ENCODE results near the gene PSKH1. TPM values are rescaled to one million over a fixed set of nuclear protein-coding genes. Genes with fewer than 3 reads are reported as not detected.

Gene PSKH1
- polyA plus RNA-seq, 1 donor from 2014 or later: 3.8 TPM

- no peaks in the 10 kb centered on the region for H4K20me1 ChIP-seq (ENCODE audit: insufficient read depth)
- peaks cover 70% of the 10 kb centered on the region for H3K79me2 ChIP-seq (replicated peaks; ENCODE audit: insufficient read depth, low read length)
- no peaks in the 10 kb centered on the region for H3F3A ChIP-seq (ENCODE audit: insufficient read depth, low read length, poor library complexity, severe bottlenecking)
Observed at GRCh38 chr16:67853670-67854069, 39.4 kb upstream of the PSKH1 start.

DNA sequence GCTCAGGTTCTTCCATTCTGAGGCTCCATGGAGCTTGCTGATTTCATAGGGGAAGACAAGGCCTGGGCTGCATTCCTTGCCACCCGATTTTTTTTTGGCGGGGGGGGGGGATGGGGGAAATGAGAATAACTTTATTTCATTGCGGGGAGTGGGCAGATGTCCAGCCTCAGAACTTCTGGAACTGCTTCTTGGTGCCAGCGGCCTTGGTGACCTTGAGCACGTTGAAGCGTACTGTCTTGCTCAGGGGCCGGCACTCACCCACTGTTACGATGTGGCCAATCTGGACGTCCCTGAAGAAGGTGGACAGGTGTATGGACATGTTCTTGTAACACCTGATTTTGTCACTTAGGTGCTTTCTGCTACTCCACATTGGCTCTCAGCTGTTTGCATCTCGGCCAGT, 37.3 kb upstream of the PSKH1 start:
- Histone ChIP-seq H3K9ac (ENCODE audit: low read length) (no peak overlapping the region), H3F3A (ENCODE audit: insufficient read depth, low read length, poor library complexity, severe bottlenecking) (no peaks in the 10 kb centered on the region), H2AFZ (ENCODE audit: low read depth, low read length) (no peak overlapping the region), H3K36me3 (ENCODE audit: insufficient read depth, low read length) (no peaks in the 10 kb centered on the region), H3K27ac (ENCODE audit: low read length) (no peak overlapping the region), H3K4me2 (ENCODE audit: low read length) (no peak overlapping the region), H3K9me3 (ENCODE audit: low read length) (no peaks in the 10 kb centered on the region), H3K79me2 (replicated peaks; ENCODE audit: insufficient read depth, low read length) (peaks cover 70% of the 10 kb centered on the region), H4K20me1 (ENCODE audit: insufficient read depth) (no peaks in the 10 kb centered on the region), H3K27me3 (ENCODE audit: insufficient read depth, low read depth, low read length) (no peaks in the 10 kb centered on the region), H3K4me3 (ENCODE audit: low read length) (no peak overlapping the region), H3K9me2 (ENCODE audit: insufficient read depth, low read length) (no peaks in the 10 kb centered on the region)
- TF ChIP-seq EZH2 (IDR thresholded peaks at IDR 0.05; ENCODE audit: borderline replicate concordance, insufficient read depth, low read length, poor library complexity, severe bottlenecking): no peak

More at GRCh38 chr16:67853670-67854069, 39.4 kb upstream of the PSKH1 start:
- Histone ChIP-seq H3K27me3 (ENCODE audit: insufficient read depth, low read depth, low read length) (no peaks in the 10 kb centered on the region), H2AFZ (ENCODE audit: low read depth, low read length) (no peak overlapping the region), H3K9me3 (ENCODE audit: low read length) (no peaks in the 10 kb centered on the region), H3K4me3 (ENCODE audit: low read length) (no peak overlapping the region), H3K9me2 (ENCODE audit: insufficient read depth, low read length) (no peaks in the 10 kb centered on the region), H3K4me2 (ENCODE audit: low read length) (no peak overlapping the region), H3K36me3 (ENCODE audit: insufficient read depth, low read length) (no peaks in the 10 kb centered on the region), H3K9ac (ENCODE audit: low read length) (no peak overlapping the region), H3K27ac (ENCODE audit: low read length) (no peak overlapping the region)
- no peak for TF ChIP-seq EZH2 (IDR thresholded peaks at IDR 0.05; ENCODE audit: borderline replicate concordance, insufficient read depth, low read length, poor library complexity, severe bottlenecking)
- no peak for TF ChIP-seq RAD21 (conservative IDR thresholded peaks at IDR 0.05)
- no peak for TF ChIP-seq EP300 (conservative IDR thresholded peaks at IDR 0.05; ENCODE audit: poor library complexity, severe bottlenecking)
- no peak for TF ChIP-seq MXI1 (conservative IDR thresholded peaks at IDR 0.05; ENCODE audit: poor library complexity, severe bottlenecking)
- TF ChIP-seq SMC3 (conservative IDR thresholded peaks at IDR 0.05; ENCODE audit: poor library complexity): no peak
- TF ChIP-seq TAF1 (IDR thresholded peaks at IDR 0.05; ENCODE audit: low read depth): no peak

GRCh38 chr16:67856927-67857546, 36.0 kb upstream of the PSKH1 start:
- H3K36me3 ChIP-seq (ENCODE audit: insufficient read depth, low read length): no peaks in the 10 kb centered on the region
- no peak overlapping the region for H2AFZ ChIP-seq (ENCODE audit: low read depth, low read length)
- H3K9ac ChIP-seq (ENCODE audit: low read length): no peak overlapping the region
- peaks cover 73% of the 10 kb centered on the region for H3K79me2 ChIP-seq (replicated peaks; ENCODE audit: insufficient read depth, low read length)
- no peaks in the 10 kb centered on the region for H3F3A ChIP-seq (ENCODE audit: insufficient read depth, low read length, poor library complexity, severe bottlenecking)
- H3K9me2 ChIP-seq (ENCODE audit: insufficient read depth, low read length): no peaks in the 10 kb centered on the region
- no peaks in the 10 kb centered on the region for H3K9me3 ChIP-seq (ENCODE audit: low read length)
- H3K4me2 ChIP-seq (ENCODE audit: low read length): no peak overlapping the region
- no peak for TF ChIP-seq REST (IDR thresholded peaks at IDR 0.05; ENCODE audit: borderline replicate concordance)
- TF ChIP-seq CTCF (IDR thresholded peaks at IDR 0.05; ENCODE audit: poor library complexity, severe bottlenecking): no peak
- no peak for TF ChIP-seq EZH2 (IDR thresholded peaks at IDR 0.05; ENCODE audit: borderline replicate concordance, insufficient read depth, low read length, poor library complexity, severe bottlenecking)
- TF ChIP-seq MXI1 (conservative IDR thresholded peaks at IDR 0.05; ENCODE audit: poor library complexity, severe bottlenecking): no peak
- TF ChIP-seq POLR2AphosphoS5 (IDR thresholded peaks at IDR 0.05): no peak
- TF ChIP-seq TAF1 (IDR thresholded peaks at IDR 0.05; ENCODE audit: low read depth): no peak
- TF ChIP-seq EP300 (conservative IDR thresholded peaks at IDR 0.05; ENCODE audit: poor library complexity, severe bottlenecking): no peak
- TF ChIP-seq RAD21 (conservative IDR thresholded peaks at IDR 0.05): no peak
- TF ChIP-seq SMC3 (conservative IDR thresholded peaks at IDR 0.05; ENCODE audit: poor library complexity): no peak
- no peaks in the 10 kb centered on the region for H3K27me3 ChIP-seq (ENCODE audit: insufficient read depth, low read depth, low read length)
- H3K4me3 ChIP-seq (ENCODE audit: low read length): no peak overlapping the region
- no peaks in the 10 kb centered on the region for H4K20me1 ChIP-seq (ENCODE audit: insufficient read depth)
- no peak overlapping the region for H3K27ac ChIP-seq (ENCODE audit: low read length)
